Epidermal melanocyte (primary cell): ENCODE data around the gene NXPH2.

Experiments
- DNase-seq: peaks from one replicate; pipeline ENCODE4 v3.0.0; 2011; ENCODE audit warnings: low spot score; ENCODE audit not compliant: insufficient read length

NXPH2 gene

GRCh38 chr2:138779781-138780445 lies at the start of gene NXPH2:
NXPH2 (minus strand) TSS chr2:138780390; CDS start chr2:138780241, 149 bp downstream.
- DNase-seq, result no peak

GRCh38 chr2:138829326-138829919 lies 49.2 kb upstream of the NXPH2 start:
- no peak for DNase-seq

- DNase-seq, result peak; percentile 17
Measured at GRCh38 chr2:138827426-138828054, 47.4 kb upstream of the NXPH2 start.

GRCh38 chr2:138823666-138824065 lies 43.5 kb upstream of the NXPH2 start:
- no peak for DNase-seq

GRCh38 chr2:138819964-138820363 lies 39.8 kb upstream of the NXPH2 start:
- DNase-seq, result no peak

GRCh38 chr2:138818556-138818955 lies 38.4 kb upstream of the NXPH2 start:
- DNase-seq, result no peak

- DNase-seq, result no peak
Measured at GRCh38 chr2:138814123-138814898, 34.1 kb upstream of the NXPH2 start.

- no peak for DNase-seq
Measured at GRCh38 chr2:138811431-138811830, 31.2 kb upstream of the NXPH2 start.

GRCh38 chr2:138794724-138795123 lies 14.5 kb upstream of the NXPH2 start:
- DNase-seq, result no peak

- peak; percentile 30 for DNase-seq
Measured at GRCh38 chr2:138787053-138787666, 7.0 kb upstream of the NXPH2 start.

- DNase-seq, result no peak
Measured at GRCh38 chr2:138782383-138782782, 2.2 kb upstream of the NXPH2 start.

- DNase-seq, result no peak
Measured at GRCh38 chr2:138780908-138781307, 718 bp upstream of the NXPH2 start.

- DNase-seq, result no peak
Measured at GRCh38 chr2:138780446-138780880, 273 bp upstream of the NXPH2 start.

- no peak for DNase-seq
Measured at GRCh38 chr2:138779406-138779780, 797 bp downstream of the NXPH2 start.

GRCh38 chr2:138777996-138778395 lies 2.2 kb downstream of the NXPH2 start:
- DNase-seq, result no peak

GRCh38 chr2:138775736-138776135 lies 4.5 kb downstream of the NXPH2 start:
- DNase-seq, result no peak

- DNase-seq, result no peak
Measured at GRCh38 chr2:138771534-138771933, 8.7 kb downstream of the NXPH2 start.

GRCh38 chr2:138767101-138767500 lies 13.1 kb downstream of the NXPH2 start:
- DNase-seq, result no peak

- DNase-seq, result no peak
Measured at GRCh38 chr2:138766464-138766863, 13.7 kb downstream of the NXPH2 start.

- DNase-seq, result no peak
Measured at GRCh38 chr2:138763971-138764370, 16.2 kb downstream of the NXPH2 start.

- DNase-seq, result no peak
Measured at GRCh38 chr2:138762533-138762932, 17.7 kb downstream of the NXPH2 start.

GRCh38 chr2:138760676-138761075 lies 19.5 kb downstream of the NXPH2 start:
- DNase-seq, result no peak
